Psoas muscle (tissue), 8 donors: ENCODE measurements around the gene KIRREL2. TPM values are rescaled to one million over a fixed set of nuclear protein-coding genes. Genes with fewer than 3 reads are reported as not detected.
A peak's percentile ranks its signal among the peaks of the same experiment; 100 is the strongest.

Experiments used
- ATAC-seq, 4 donors: fragments of 200-7000 bp; cut with Tn5 transposase; one replicate each; pipeline ENCODE4 v1.9.1; 2020; ENCODE audit warnings: moderate library complexity in 3 of 4, mild to moderate bottlenecking in 2 of 4
- DNase-seq, 2 donors: peaks; one replicate each; pipeline ENCODE4 v3.0.0-alpha.2; 2020
- H3K27ac ChIP-seq: fragments of 200-600 bp; one replicate; pipeline ENCODE4 v1.8.0; 2022
- H3K27me3 ChIP-seq, 3 donors: fragments of 200-600 bp in 1 of 3; one replicate each; pipeline versions ENCODE4 v1.6.1 to v1.8.0; 2013 to 2022; ENCODE audit warnings: low read length in 2 of 3, mild to moderate bottlenecking in 2 of 3, moderate library complexity in 1 of 3; ENCODE audit not compliant: insufficient read depth in 3 of 3
- H3K36me3 ChIP-seq, 2 donors: fragments of 200-600 bp in 1 of 2; one replicate each; pipeline versions ENCODE4 v1.6.1 to v1.8.0; 2013 to 2022; ENCODE audit warnings: low read depth in 1 of 2, mild to moderate bottlenecking in 1 of 2, moderate library complexity in 1 of 2; ENCODE audit not compliant: insufficient read depth in 1 of 2
- H3K4me1 ChIP-seq: fragments of 200-600 bp; one replicate; pipeline ENCODE4 v1.8.0; 2022
- H3K4me3 ChIP-seq: fragments of 200-600 bp; one replicate; pipeline ENCODE4 v1.8.0; 2022; ENCODE audit warnings: mild to moderate bottlenecking
- H3K9me3 ChIP-seq: fragments of 200-600 bp; one replicate; pipeline ENCODE4 v1.8.0; 2022
- CTCF ChIP-seq: fragments of 200-600 bp; IDR thresholded peaks from one replicate; pipeline ENCODE4 v1.8.0; 2022; ENCODE audit warnings: antibody characterized with exemption
- whole genome bisulfite sequencing, 3 donors: extraction: QIAGEN DNeasy Blood & Tissue Kit; methylation state at CpG; one replicate each; pipeline versions ENCODE4 v1.1.6 to v1.1.7; 2013; 5-methylcytosine and 5-hydroxymethylcytosine counted together
- intact Hi-C, 2 donors: fragments of 100-400 bp; cut with DNase I; formaldehyde crosslinking; loops; one replicate each; pipeline versions ENCODE4 v1.11.0 to v1.14.2; 2022
- long read RNA-seq, 2 donors: library from polyadenylated mRNA; unstranded; transcript quantifications; one replicate each; pipeline ENCODE4 v2.0.0, GENCODE V29; 2021
- polyA plus RNA-seq, 3 donors: library from polyadenylated mRNA; stranded (reverse); fragments of 200-250 nt; gene quantifications; one replicate each; pipeline ENCODE4 v1.2.3, GENCODE V29; 2013
- total RNA-seq, 4 donors: library from RNA; stranded (reverse); fragmentation: NEBNext Ultra II Directional in 2 of 4; extraction: Animal tissue kit (Norgen Biotek cat#: 25700) in 2 of 4; gene quantifications; one replicate each; pipeline versions ENCODE4 v1.2.1 to v1.2.4, GENCODE V29; 2021 to 2023
- donor health status: healthy with polysubstance abuse.
- donor health status: DM: no; HTN: no; CAD: no; lungs with moderate emphysema.
- donor health status: Bipolar disorder and iron deficiency.
- donor health status: healthy.
- donor health status: DM: yes; HTN: yes; CAD: no.
- donor health status: DM: no; HTN: no; CAD: no.
- donor health status: DM: no; HTN: no; CAD: no.
- donor health status: DM: yes; HTN: yes; CAD: no.

The KIRREL2 gene
- total RNA-seq (not detected), polyA plus RNA-seq (not detected)
- long read RNA-seq, donor 1 = 0 reads
- long read RNA-seq, donor 2 = 0 reads

GRCh38 chr19:35856546-35857149 is at the start of gene KIRREL2:
TSS of gene KIRREL2 (plus strand) at chr19:35856911. CDS start at chr19:35857120, 209 bp downstream.
- TF ChIP-seq CTCF = no peak
- intact Hi-C loops = no loop called here
- Histone ChIP-seq H3K36me3 (no peaks in the 10 kb centered on the region), H3K27me3 (peaks cover 0 to 88% (median 34%) of the 10 kb centered on the region in 3 donors), H3K4me1 (no peaks in the 10 kb centered on the region), H3K27ac (no peak within 1 kb of the TSS), H3K4me3 (peak within 1 kb of the TSS; percentile 51), H3K9me3 (no peaks in the 10 kb centered on the region)
- 1 to 2% (median 1%) methylated on average over 36 to 42 of the region's 42 CpGs for WGBS, 3 donors
- DNase-seq = no peak
- no peak for ATAC-seq

- Histone ChIP-seq H3K9me3 (no peaks in the 10 kb centered on the region), H3K4me1 (no peaks in the 10 kb centered on the region), H3K36me3 (no peaks in the 10 kb centered on the region), H3K27ac (no peak overlapping the region), H3K4me3 (no peak overlapping the region), H3K27me3 (peaks cover 0 to 22% (median 8%) of the 10 kb centered on the region in 3 donors)
- ATAC-seq (no peak), DNase-seq (no peak)
- WGBS, 3 donors = 83 to 89% (median 86%) methylated on average over 5 of the region's 5 CpGs
- intact Hi-C loops = no loop called here
- no peak for TF ChIP-seq CTCF
Observed at GRCh38 chr19:35807633-35808032, 49.1 kb upstream of the KIRREL2 start.

GRCh38 chr19:35811317-35812219 is 45.1 kb upstream of the KIRREL2 start:
- intact Hi-C loops = no loop called here
- no peaks in the 10 kb centered on the region for H3K9me3 ChIP-seq
- no peak overlapping the region for H3K4me3 ChIP-seq
- 44 to 56% (median 48%) methylated on average over 18 of the region's 18 CpGs for WGBS, 3 donors
- no peak overlapping the region for H3K27ac ChIP-seq
- no peak for DNase-seq
- no peaks in the 10 kb centered on the region for H3K36me3 ChIP-seq
- ATAC-seq = no peak
- H3K4me1 ChIP-seq = no peaks in the 10 kb centered on the region
- TF ChIP-seq CTCF = no peak
- H3K27me3 ChIP-seq = peaks cover 0 to 33% (median 11%) of the 10 kb centered on the region in 3 donors

- Histone ChIP-seq H3K4me1 (no peaks in the 10 kb centered on the region), H3K27me3 (peaks cover 0 to 39% (median 11%) of the 10 kb centered on the region in 3 donors), H3K4me3 (no peak within 1 kb of the TSS), H3K27ac (no peak within 1 kb of the TSS), H3K9me3 (no peaks in the 10 kb centered on the region), H3K36me3 (no peaks in the 10 kb centered on the region)
- no peak for DNase-seq
- no peak for TF ChIP-seq CTCF
- ATAC-seq = no peak
- intact Hi-C loops = no loop called here
- WGBS, 3 donors = 58 to 62% (median 59%) methylated on average over 25 to 26 of the region's 26 CpGs
Observed at GRCh38 chr19:35812220-35813042, 44.3 kb upstream of the KIRREL2 start, which contains the start of gene PRODH2. TSS of gene PRODH2 (minus strand) at chr19:35812845. CDS start at chr19:35812805, 40 bp downstream.
